ENCODE results near the gene ATP2C1. TPM values are rescaled to one million over a fixed set of nuclear protein-coding genes. Genes with fewer than 3 reads are reported as not detected.

The ATP2C1 gene
- total and polyA plus RNA-seq, 10 donors, result 11.9 to 59.7 (median 46.3) TPM

DNA sequence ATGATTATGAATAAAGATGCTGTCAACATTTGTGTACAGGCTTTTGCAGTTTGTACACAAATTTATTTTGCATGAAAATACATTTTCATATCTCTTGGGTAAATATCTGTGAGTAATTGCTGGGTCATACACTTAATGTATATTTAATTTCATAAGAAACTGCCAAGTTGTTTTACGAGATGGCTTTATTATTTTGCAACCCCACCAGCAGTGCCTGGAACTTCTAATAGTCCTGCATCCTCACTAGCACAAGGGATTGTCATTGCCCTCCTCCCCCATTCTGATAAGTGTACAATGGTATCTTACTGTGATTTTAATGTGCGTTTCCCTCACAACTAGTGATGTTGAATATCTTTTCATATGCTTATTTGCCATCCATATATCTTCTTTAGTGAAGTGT is 87.6 kb downstream of the ATP2C1 start:
- TF ChIP-seq POLR2A (IDR thresholded peaks at IDR 0.05) (no peak), POLR2AphosphoS5 (IDR thresholded peaks at IDR 0.05) (no peak)
- TF ChIP-seq, protein P1, sequence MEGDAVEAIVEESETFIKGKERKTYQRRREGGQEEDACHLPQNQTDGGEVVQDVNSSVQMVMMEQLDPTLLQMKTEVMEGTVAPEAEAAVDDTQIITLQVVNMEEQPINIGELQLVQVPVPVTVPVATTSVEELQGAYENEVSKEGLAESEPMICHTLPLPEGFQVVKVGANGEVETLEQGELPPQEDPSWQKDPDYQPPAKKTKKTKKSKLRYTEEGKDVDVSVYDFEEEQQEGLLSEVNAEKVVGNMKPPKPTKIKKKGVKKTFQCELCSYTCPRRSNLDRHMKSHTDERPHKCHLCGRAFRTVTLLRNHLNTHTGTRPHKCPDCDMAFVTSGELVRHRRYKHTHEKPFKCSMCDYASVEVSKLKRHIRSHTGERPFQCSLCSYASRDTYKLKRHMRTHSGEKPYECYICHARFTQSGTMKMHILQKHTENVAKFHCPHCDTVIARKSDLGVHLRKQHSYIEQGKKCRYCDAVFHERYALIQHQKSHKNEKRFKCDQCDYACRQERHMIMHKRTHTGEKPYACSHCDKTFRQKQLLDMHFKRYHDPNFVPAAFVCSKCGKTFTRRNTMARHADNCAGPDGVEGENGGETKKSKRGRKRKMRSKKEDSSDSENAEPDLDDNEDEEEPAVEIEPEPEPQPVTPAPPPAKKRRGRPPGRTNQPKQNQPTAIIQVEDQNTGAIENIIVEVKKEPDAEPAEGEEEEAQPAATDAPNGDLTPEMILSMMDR (IDR thresholded peaks at IDR 0.05 in 8 of 11, conservative IDR thresholded peaks at IDR 0.05 in 3 of 11), result no peak
- no peak for DNase-seq
- Histone ChIP-seq H3K27ac (no peak overlapping the region), H3K27me3 (replicated peaks in 1 of 7) (no peaks in the 10 kb centered on the region), H3K9me3 (no peaks in the 10 kb centered on the region), H3K4me1 (no peaks in the 10 kb centered on the region), H3K4me3 (no peak overlapping the region), H3K36me3 (peaks cover 0 to 78% (median 9%) of the 10 kb centered on the region in 6 donors)
- intact Hi-C loops (cut with DNase I; ENCODE audit: low total_unique reads), result no loop called here
- 88 to 96% (median 92%) methylated on average over 2 of the region's 2 CpGs for WGBS, 5 donors

DNA sequence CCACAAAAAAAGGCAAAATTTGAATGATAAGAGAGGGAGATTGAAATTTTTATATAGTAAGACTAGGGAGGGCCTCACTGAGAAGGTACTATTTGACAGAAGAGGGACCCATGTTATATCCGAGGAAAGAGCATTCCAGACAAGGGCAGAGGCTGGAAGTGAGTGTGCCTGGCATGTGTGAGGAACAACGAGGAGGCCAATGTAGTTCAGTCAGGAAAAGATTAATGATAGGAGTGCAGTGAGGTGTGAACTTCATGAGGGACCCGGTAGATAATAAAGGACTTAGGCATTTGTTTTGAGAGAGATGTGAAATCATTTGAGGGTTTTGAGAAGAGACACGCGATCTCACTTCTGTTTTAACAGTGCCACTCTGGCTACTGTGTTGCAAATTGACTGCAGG is 96.4 kb downstream of the ATP2C1 start:
- Histone ChIP-seq H3K27ac (no peak overlapping the region), H3K9me3 (no peaks in the 10 kb centered on the region), H3K27me3 (replicated peaks in 1 of 7) (no peaks in the 10 kb centered on the region), H3K4me1 (no peaks in the 10 kb centered on the region), H3K36me3 (peaks cover 0 to 60% (median 10%) of the 10 kb centered on the region in 6 donors), H3K4me3 (no peak overlapping the region)
- 56 to 77% (median 66%) methylated on average over 5 of the region's 5 CpGs for WGBS, 5 donors
- no peak for DNase-seq
- TF ChIP-seq POLR2A (IDR thresholded peaks at IDR 0.05), result no peak
- TF ChIP-seq, protein P1 (IDR thresholded peaks at IDR 0.05 in 8 of 11, conservative IDR thresholded peaks at IDR 0.05 in 3 of 11), result no peak
- no peak for TF ChIP-seq POLR2AphosphoS5 (IDR thresholded peaks at IDR 0.05)
- intact Hi-C loops (cut with DNase I; ENCODE audit: low total_unique reads), result no loop called here

DNA sequence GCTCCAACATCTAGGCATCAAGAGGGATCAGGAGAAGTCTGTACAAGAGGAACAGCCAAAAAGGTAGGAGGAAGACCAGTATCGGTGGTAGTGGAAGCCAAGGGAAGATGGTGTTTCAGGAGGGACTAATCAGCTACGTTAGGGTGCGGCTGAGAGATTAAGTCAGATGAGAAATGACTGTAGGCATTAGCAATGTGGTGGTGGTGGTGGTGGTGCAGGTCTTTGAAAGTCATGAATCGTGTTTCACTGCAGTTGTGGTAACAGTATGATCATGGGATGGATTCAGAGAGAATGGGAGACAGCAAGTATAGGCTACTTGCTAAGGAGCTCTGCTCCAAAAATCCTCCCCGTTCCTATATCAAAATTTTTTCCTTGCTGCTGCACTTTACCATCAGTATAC is 97.2 kb downstream of the ATP2C1 start:
- intact Hi-C loops (cut with DNase I; ENCODE audit: low total_unique reads), result no loop called here
- no peak for DNase-seq
- Histone ChIP-seq H3K36me3 (peaks cover 0 to 68% (median 13%) of the 10 kb centered on the region in 6 donors), H3K9me3 (no peaks in the 10 kb centered on the region), H3K4me3 (no peak overlapping the region), H3K27ac (no peak overlapping the region), H3K4me1 (no peaks in the 10 kb centered on the region), H3K27me3 (replicated peaks in 1 of 7) (no peaks in the 10 kb centered on the region)
- TF ChIP-seq POLR2A (IDR thresholded peaks at IDR 0.05) (no peak), POLR2AphosphoS5 (IDR thresholded peaks at IDR 0.05) (no peak)
- 93 to 97% (median 95%) methylated on average over 5 of the region's 5 CpGs for WGBS, 5 donors

DNA sequence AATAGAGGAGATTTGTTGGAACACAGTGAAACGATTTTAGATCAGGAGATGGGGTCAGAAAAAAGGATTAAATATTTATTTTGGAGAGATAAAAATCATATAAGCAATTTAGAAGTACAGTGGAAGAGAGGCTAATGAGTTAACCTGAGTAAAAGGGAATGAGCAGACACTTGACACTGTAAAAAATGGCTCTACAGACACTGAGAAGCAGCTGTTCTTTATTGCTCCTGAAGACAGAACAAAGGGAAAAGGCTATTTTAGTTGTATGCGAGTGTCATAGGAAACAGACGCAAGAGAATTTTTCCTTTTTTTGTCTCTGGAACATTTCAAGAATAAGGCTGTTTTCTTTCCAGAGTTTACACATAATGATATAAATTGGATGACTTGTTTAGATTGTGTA is 98.5 kb downstream of the ATP2C1 start:
- no peak overlapping the region for H3K4me3 ChIP-seq
- H3K27me3 ChIP-seq (replicated peaks in 1 of 7), result no peaks in the 10 kb centered on the region
- H3K9me3 ChIP-seq, result no peaks in the 10 kb centered on the region
- intact Hi-C loops (cut with DNase I; ENCODE audit: low total_unique reads), result no loop called here
- DNase-seq, result no peak
- TF ChIP-seq, protein P1 (IDR thresholded peaks at IDR 0.05 in 8 of 11, conservative IDR thresholded peaks at IDR 0.05 in 3 of 11), result no peak
- TF ChIP-seq POLR2AphosphoS5 (IDR thresholded peaks at IDR 0.05), result no peak
- TF ChIP-seq POLR2A (IDR thresholded peaks at IDR 0.05), result no peak
- no peak overlapping the region for H3K27ac ChIP-seq
- peaks cover 0 to 76% (median 18%) of the 10 kb centered on the region in 6 donors for H3K36me3 ChIP-seq
- 84 to 93% (median 90%) methylated on average over 3 of the region's 3 CpGs for WGBS, 5 donors
- no peaks in the 10 kb centered on the region for H3K4me1 ChIP-seq

DNA sequence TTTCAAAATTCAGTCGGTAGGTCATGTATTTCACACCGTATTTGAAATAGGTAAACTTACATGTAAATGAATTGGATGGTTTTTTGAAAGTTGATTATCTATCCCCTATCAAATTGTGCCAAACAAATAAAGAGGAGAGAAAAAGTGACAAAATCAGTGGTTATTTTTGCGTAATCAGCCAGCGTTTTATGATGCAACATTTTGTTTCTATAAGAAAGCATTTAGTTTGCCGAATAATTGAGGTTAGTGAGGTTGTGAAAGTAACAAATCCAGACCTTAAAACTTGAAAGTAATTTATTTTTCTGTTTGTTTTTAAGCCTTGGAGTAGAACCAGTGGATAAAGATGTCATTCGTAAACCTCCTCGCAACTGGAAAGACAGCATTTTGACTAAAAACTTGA is 103.4 kb downstream of the ATP2C1 start:
- WGBS, 5 donors, result 74 to 90% (median 87%) methylated on average over 7 of the region's 7 CpGs
- TF ChIP-seq POLR2AphosphoS5 (IDR thresholded peaks at IDR 0.05) (no peak), POLR2A (IDR thresholded peaks at IDR 0.05) (no peak)
- TF ChIP-seq, protein P1 (IDR thresholded peaks at IDR 0.05 in 8 of 11, conservative IDR thresholded peaks at IDR 0.05 in 3 of 11), result no peak
- Histone ChIP-seq H3K36me3 (peaks cover 2 to 100% (median 18%) of the 10 kb centered on the region in 6 donors), H3K27me3 (replicated peaks in 1 of 7) (no peaks in the 10 kb centered on the region), H3K4me1 (no peaks in the 10 kb centered on the region), H3K9me3 (no peaks in the 10 kb centered on the region), H3K4me3 (no peak overlapping the region), H3K27ac (peak overlapping the region in 1 of 8 donors; percentile 37)
- DNase-seq, result no peak
- intact Hi-C loops (cut with DNase I; ENCODE audit: low total_unique reads), result no loop called here
